GM12864 (cell line): ENCODE data around the gene TM2D3.

Experiments
- DNase-seq: peaks from one replicate; pipeline ENCODE4 v3.0.0-alpha.2; 2011; ENCODE audit warnings: low read depth
- H3K4me3 ChIP-seq: 2 replicates; pipeline ENCODE4 v1.5.1; 2011; ENCODE audit warnings: mild to moderate bottlenecking, low read depth, low read length, control low read depth
- TF ChIP-seq, protein P1 (sequence below): IDR thresholded peaks from 2 replicates; pipeline ENCODE4 v1.5.1; 2011; ENCODE audit warnings: low read depth, mild to moderate bottlenecking, moderate library complexity, low read length, control low read depth, inconsistent platforms; ENCODE audit errors: missing control alignments

The TM2D3 gene

GRCh38 chr15:101613130-101614000 lies 38.8 kb downstream of the TM2D3 start:
- DNase-seq, result no peak
- H3K4me3 ChIP-seq, result no peak overlapping the region

GRCh38 chr15:101612676-101613075 lies 39.5 kb downstream of the TM2D3 start:
- TF ChIP-seq, protein P1, sequence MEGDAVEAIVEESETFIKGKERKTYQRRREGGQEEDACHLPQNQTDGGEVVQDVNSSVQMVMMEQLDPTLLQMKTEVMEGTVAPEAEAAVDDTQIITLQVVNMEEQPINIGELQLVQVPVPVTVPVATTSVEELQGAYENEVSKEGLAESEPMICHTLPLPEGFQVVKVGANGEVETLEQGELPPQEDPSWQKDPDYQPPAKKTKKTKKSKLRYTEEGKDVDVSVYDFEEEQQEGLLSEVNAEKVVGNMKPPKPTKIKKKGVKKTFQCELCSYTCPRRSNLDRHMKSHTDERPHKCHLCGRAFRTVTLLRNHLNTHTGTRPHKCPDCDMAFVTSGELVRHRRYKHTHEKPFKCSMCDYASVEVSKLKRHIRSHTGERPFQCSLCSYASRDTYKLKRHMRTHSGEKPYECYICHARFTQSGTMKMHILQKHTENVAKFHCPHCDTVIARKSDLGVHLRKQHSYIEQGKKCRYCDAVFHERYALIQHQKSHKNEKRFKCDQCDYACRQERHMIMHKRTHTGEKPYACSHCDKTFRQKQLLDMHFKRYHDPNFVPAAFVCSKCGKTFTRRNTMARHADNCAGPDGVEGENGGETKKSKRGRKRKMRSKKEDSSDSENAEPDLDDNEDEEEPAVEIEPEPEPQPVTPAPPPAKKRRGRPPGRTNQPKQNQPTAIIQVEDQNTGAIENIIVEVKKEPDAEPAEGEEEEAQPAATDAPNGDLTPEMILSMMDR, result no peak
- DNase-seq, result no peak
- no peak overlapping the region for H3K4me3 ChIP-seq

More at GRCh38 chr15:101613130-101614000, 38.8 kb downstream of the TM2D3 start:
- TF ChIP-seq, protein P1, result no peak

DNA sequence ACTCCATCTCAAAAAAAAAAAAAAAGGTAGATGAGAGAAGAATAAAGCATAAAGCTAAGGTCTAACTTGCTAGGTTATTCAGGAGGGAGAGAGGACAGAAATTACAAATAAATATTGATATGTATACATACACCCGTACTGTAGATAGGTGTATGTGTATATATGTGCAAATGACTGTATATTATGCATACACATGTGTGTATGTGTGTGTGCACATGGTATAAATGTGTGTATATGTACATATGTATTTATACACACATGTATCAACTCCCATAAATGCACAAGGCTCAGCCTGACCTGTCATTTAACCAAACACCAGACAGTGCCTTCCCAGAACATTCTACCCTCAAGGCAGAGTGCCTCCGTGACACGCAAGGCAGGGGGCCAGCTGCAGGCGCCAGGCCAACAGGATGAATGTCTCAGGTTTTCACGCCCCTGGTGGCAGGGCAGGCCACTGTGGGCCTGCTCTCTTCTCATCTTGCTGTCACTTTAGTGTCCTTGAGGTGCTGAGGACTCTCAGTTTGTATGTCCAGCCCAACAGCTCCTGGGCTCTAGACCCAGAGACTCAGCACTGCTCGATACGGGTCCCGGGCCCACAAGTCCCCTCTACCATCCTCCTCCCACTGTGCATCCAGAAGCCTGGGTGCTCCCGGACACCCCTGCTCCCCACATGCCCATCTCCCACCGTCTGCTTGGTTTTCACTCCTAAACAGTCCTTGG lies 40.4 kb downstream of the TM2D3 start:
- TF ChIP-seq, protein P1, result no peak
- H3K4me3 ChIP-seq, result no peak overlapping the region

GRCh38 chr15:101611007-101611406 lies 41.2 kb downstream of the TM2D3 start:
- no peak overlapping the region for H3K4me3 ChIP-seq
- no peak for DNase-seq
- TF ChIP-seq, protein P1, result no peak

More for the DNA sequence above, 40.4 kb downstream of the TM2D3 start:
- no peak for DNase-seq

- no peak overlapping the region for H3K4me3 ChIP-seq
- no peak for DNase-seq
- TF ChIP-seq, protein P1, result no peak
These were observed 41.6 kb downstream of the TM2D3 start for GRCh38 chr15:101610611-101611000.

DNA sequence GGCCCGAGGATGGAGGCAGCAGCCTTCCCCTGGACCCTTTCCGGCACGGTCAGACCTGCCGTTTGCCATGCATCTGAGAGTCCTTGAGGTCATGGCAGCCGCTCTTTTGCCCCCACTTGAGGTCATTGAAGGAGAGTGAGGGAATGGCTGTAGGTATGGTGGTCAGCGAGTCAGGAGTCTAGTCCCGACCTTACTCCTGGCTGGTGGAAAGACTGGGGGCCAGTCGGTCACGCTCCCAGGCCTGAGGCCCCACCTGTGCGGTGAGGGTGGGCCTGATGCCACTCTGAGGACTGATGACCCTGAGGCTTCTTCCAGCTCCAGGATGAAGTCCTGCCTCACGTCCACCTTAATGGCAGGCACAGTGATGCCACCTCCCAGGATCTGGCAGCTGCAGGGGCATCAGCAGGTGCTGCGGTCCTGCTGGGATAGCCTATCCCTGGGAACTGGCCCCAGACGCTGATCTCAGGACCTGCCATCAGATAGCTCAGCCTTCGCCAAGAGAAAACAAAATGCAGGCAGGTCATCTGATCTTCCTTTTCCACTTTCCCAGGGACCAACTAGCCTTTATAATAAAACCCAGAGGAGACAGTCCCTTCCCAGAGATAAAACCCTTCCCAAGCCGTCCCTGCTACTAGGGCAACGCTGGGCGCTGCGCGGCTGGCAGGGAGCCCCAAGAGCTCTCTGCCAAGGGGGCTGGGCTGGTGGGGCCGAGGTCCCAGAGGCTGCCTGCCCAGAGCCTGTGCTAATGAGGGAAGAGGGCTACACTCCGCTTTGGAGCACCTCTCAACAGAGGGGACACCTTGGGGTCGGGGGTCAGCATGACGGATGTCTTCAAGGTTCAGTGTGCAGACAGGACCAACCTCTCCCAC lies 42.2 kb downstream of the TM2D3 start:
- no peak overlapping the region for H3K4me3 ChIP-seq
- TF ChIP-seq, protein P1, result no peak
- no peak for DNase-seq
